GM21619 (cell line): ENCODE results near the gene SPATA12.
"Not testable (repeated sequence)": the region's sequence is repeated elsewhere in the genome, so short reads cannot be mapped to it uniquely, and the experiment has no call there.

Experiments used
- ATAC-seq: cut with Tn5 transposase; IDR thresholded peaks from one replicate; pipeline ENCODE4 v1.9.1; 2021; ENCODE audit not compliant: unreplicated experiment

Gene SPATA12

GRCh38 chr3:57082481-57082880 lies 22.0 kb downstream of the SPATA12 start:
- ATAC-seq = no peak

GRCh38 chr3:57083266-57083995 lies 23.0 kb downstream of the SPATA12 start:
- ATAC-seq = not testable (repeated sequence)

- ATAC-seq = no peak
Measured at GRCh38 chr3:57085211-57085610, 24.7 kb downstream of the SPATA12 start.

GRCh38 chr3:57086201-57086600 lies 25.7 kb downstream of the SPATA12 start:
- ATAC-seq = no peak

- ATAC-seq = no peak
Measured at GRCh38 chr3:57087361-57088092, 27.1 kb downstream of the SPATA12 start.

GRCh38 chr3:57088503-57088902 lies 28.0 kb downstream of the SPATA12 start:
- ATAC-seq = no peak

GRCh38 chr3:57089043-57089442 lies 28.6 kb downstream of the SPATA12 start:
- no peak for ATAC-seq

GRCh38 chr3:57091521-57092273 lies 31.2 kb downstream of the SPATA12 start:
- ATAC-seq = no peak

GRCh38 chr3:57093489-57093888 lies 33.0 kb downstream of the SPATA12 start:
- ATAC-seq = no peak

GRCh38 chr3:57093971-57094535 lies 33.6 kb downstream of the SPATA12 start:
- no peak for ATAC-seq

- ATAC-seq = no peak
Measured at GRCh38 chr3:57094575-57094974, 34.1 kb downstream of the SPATA12 start.

- ATAC-seq = no peak
Measured at GRCh38 chr3:57095363-57095762, 34.9 kb downstream of the SPATA12 start.

- ATAC-seq = no peak
Measured at GRCh38 chr3:57097536-57097935, 37.1 kb downstream of the SPATA12 start.

- ATAC-seq = no peak
Measured at GRCh38 chr3:57098418-57099310, 38.2 kb downstream of the SPATA12 start.

GRCh38 chr3:57100046-57100695 lies 39.7 kb downstream of the SPATA12 start:
- ATAC-seq = peak; percentile 65

GRCh38 chr3:57105585-57105984 lies 45.1 kb downstream of the SPATA12 start:
- no peak for ATAC-seq

GRCh38 chr3:57108684-57109083 lies 48.2 kb downstream of the SPATA12 start:
- ATAC-seq = no peak

- no peak for ATAC-seq
Measured at GRCh38 chr3:57109437-57110199, 49.2 kb downstream of the SPATA12 start.

- no peak for ATAC-seq
Measured at GRCh38 chr3:57110214-57110613, 49.8 kb downstream of the SPATA12 start.
